Neuron (in vitro differentiated cells): ENCODE data around the gene ZER1.

ENCODE experiments used
- H2AFZ ChIP-seq: one replicate; pipeline ENCODE4 v1.6.1; 2013; ENCODE audit warnings: low read depth, mild to moderate bottlenecking, inconsistent platforms, low read length, moderate library complexity
- H3K27me3 ChIP-seq: one replicate; pipeline ENCODE4 v1.6.1; 2013; ENCODE audit warnings: low read length; ENCODE audit not compliant: insufficient read depth
- H3K36me3 ChIP-seq: one replicate; pipeline ENCODE4 v1.6.1; 2013; ENCODE audit warnings: low read length; ENCODE audit not compliant: insufficient read depth
- H3K4me1 ChIP-seq: one replicate; pipeline ENCODE4 v1.6.1; 2013; ENCODE audit warnings: low read length; ENCODE audit not compliant: insufficient read depth
- H3K4me3 ChIP-seq: 2 replicates; pipeline ENCODE4 v1.5.1; 2013; ENCODE audit warnings: mild to moderate bottlenecking, low read length, moderate library complexity
- H3K9me3 ChIP-seq: one replicate; pipeline ENCODE4 v1.6.1; 2013; ENCODE audit warnings: low read length

Gene ZER1

DNA sequence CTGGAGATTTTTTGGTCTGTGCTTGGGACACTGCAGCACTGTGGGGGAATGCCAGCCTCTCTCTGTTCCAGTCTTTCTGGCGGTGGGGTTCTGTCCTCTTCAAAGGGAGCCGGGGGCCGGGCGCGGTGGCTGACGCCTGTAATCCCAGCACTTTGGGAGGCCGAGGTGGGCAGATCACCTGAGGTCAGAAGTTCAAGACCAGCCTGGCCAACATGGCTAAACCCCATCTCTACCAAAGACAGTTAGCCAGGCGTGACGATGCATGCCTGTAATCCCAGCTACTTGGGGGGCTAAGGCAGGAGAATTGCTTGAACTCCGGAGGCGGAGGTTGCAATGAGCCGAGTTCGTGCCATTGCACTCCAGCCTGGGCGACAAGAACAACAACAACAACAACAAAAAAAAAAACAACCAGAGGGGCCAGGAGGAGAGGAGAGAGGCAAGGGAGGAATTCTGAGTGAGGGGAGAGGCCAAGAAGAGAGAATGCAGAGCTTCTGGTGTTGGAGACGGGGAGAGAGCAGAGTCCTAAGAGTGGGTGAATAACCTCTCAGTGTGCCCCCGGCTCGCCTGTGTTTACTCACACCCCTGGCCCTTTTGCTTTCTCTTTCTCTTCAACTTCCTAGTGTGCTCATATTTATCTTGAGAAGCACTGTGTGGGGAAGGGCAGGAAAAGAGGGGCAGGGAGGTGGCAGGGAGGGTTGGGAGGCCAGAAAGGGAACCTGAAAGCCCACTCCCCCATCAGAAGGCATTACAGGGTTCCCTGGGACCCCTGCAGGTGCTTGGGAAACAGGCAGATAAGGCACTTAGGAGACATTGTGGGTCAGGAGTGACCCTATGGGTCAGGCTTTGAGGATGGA, 85.9 kb downstream of the ZER1 start:
- no peaks in the 10 kb centered on the region for H3K27me3 ChIP-seq
- H3K4me1 ChIP-seq: peaks cover 31% of the 10 kb centered on the region
- no peak overlapping the region for H3K4me3 ChIP-seq
- peaks cover 4% of the 10 kb centered on the region for H3K36me3 ChIP-seq
- H3K9me3 ChIP-seq: no peaks in the 10 kb centered on the region
- H2AFZ ChIP-seq: no peak overlapping the region

DNA sequence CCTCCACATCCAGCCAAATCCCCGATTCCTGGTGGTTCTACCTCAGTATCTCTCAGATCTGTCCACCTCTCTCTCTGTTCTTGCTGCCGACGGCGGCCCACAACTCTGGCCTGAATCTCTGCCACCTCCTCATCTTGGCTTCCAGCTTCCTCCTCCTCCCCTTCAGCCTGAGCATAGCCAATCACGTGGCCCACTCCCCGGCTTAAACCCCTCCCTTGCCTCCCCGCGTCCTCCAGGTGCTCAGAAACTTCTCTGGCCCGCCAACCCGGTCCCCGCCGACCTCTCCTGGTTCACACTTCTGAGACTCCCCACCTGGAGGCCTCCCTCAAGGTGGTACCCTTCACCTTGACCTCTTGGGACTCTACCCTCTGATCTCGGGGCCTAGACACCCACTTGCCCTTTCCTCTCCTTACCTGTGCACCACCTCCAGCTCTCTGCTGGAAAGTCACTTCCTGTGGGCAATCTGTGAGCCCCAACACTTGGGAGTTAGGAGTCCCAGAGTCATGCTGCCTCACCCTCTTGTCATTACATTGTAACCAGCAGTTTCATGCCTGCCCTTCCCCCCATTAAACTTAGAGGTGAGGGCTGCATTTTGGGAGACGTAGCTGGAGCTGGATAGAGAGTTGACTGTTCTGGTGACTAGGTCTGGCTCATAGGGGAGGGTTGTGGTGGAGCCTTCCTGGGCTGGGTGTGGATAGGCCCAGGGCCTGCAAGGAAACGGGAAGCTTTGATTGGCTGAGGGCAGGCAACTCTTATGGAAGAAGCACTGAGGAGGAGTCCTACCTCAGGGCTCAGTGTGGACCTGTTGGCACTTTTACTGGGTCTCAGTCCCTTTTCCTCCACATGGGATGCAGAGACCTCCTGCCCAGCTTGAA, 87.2 kb downstream of the ZER1 start:
- Histone ChIP-seq H2AFZ (peak overlapping the region; percentile 73), H3K27me3 (no peaks in the 10 kb centered on the region), H3K36me3 (no peaks in the 10 kb centered on the region), H3K4me3 (peak overlapping the region; percentile 60), H3K4me1 (peaks cover 31% of the 10 kb centered on the region), H3K9me3 (no peaks in the 10 kb centered on the region)

DNA sequence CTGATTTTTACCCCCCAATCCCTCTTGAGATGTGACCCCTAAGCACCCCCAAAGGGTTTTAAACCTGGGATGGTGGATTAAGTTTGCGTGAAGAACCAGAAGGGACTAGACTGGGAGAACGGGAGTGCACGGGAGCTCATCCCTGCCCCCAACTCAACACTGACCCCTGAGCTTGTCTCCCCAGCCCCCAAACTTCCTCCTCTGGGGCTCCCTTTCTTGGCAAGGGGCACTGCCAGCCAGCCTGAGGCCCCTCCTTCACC, 87.7 kb downstream of the ZER1 start:
- H2AFZ ChIP-seq: peak overlapping the region; percentile 73

DNA sequence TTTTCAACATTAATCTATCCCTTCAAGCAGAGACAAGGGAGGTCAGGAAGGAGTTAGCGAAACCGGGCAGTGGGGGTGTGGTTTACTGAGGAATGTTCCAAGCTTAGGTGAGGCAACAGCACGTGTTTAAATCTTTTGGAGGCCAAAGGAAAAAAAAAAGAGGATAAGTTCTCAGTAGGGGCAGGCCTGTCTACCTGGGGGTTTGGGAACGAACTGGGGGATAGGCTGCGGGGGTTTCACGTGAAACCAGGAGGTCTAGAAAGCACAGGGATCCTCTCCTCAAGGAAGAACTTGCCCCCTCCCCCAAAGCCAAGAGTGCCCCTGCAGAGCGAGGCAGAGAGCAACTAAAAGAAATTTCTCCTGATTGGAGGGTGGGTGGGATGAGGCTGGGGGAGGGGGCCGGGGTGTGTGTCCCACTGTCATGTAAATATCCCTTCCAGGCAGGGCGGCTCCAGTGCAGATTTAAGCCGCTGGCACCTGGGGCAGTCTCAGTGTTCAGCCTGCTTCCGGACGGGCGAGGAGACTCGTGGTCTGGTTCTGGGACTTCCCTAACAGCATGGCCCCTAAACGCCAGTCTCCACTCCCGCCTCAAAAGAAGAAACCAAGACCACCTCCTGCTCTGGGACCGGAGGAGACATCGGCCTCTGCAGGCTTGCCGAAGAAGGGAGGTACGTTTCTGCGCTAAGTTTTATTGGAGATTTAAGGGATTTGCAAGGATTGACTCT, 88.2 kb downstream of the ZER1 start:
- H3K36me3 ChIP-seq: no peaks in the 10 kb centered on the region
- peak overlapping the region; percentile 60 for H3K4me3 ChIP-seq
- peak overlapping the region; percentile 73 for H2AFZ ChIP-seq
- H3K4me1 ChIP-seq: peaks cover 29% of the 10 kb centered on the region
- H3K9me3 ChIP-seq: no peaks in the 10 kb centered on the region
- H3K27me3 ChIP-seq: no peaks in the 10 kb centered on the region

More for the DNA sequence above, 87.7 kb downstream of the ZER1 start:
- Histone ChIP-seq H3K27me3 (no peaks in the 10 kb centered on the region), H3K4me3 (peak overlapping the region; percentile 60), H3K4me1 (peaks cover 31% of the 10 kb centered on the region), H3K9me3 (no peaks in the 10 kb centered on the region), H3K36me3 (no peaks in the 10 kb centered on the region)
